B cell (primary cell): ENCODE measurements around the gene PCSK7. TPM values are rescaled to one million over a fixed set of nuclear protein-coding genes. Genes with fewer than 3 reads are reported as not detected.

Source experiments
- ATAC-seq: fragments of 200-7000 bp; cut with Tn5 transposase; one replicate; pipeline ENCODE4 v1.10.0; 2021; ENCODE audit warnings: low read depth, mild to moderate bottlenecking, moderate number of reproducible peaks, moderate library complexity
- CTCF ChIA-PET: fragments of 350-600 bp; sonication (Branson Sonifier 250); formaldehyde crosslinking; loops from one replicate; lab custom pipeline; 2021; ENCODE audit warnings: antibody characterized with exemption, inconsistent platforms; lab: Charles Lee
- POLR2A ChIA-PET: fragments of 350-600 bp; sonication (Branson Sonifier 250); formaldehyde crosslinking; loops from one replicate; lab custom pipeline; 2021; ENCODE audit warnings: antibody characterized with exemption; lab: Charles Lee
- DNase-seq: peaks from one replicate; pipeline ENCODE4 v3.0.0; 2013
- H2AFZ ChIP-seq: 2 replicates; pipeline ENCODE4 v1.6.1; 2012; ENCODE audit warnings: mild to moderate bottlenecking, low read depth, low read length; ENCODE audit not compliant: insufficient read depth, poor library complexity, severe bottlenecking
- H3K27ac ChIP-seq, 2 donors: 1 replicate in 1 of 2; 2 replicates in 1 of 2; pipeline ENCODE4 v1.5.1; 2012 to 2013; ENCODE audit warnings: low read length in 2 of 2, mild to moderate bottlenecking in 2 of 2, moderate library complexity in 1 of 2
- H3K27me3 ChIP-seq, 4 experiments: fragments of 200-600 bp in 1 of 4; sonication (generic) in 1 of 4; replicated peaks in 1 of 4; 1 replicate in 2 of 4; 2 replicates in 2 of 4; pipeline versions ENCODE4 v1.6.1 to v1.7.0; 2013 to 2016; ENCODE audit warnings: low read length in 3 of 4, mild to moderate bottlenecking in 2 of 4, mixed read lengths in 1 of 4, moderate library complexity in 1 of 4; ENCODE audit not compliant: insufficient read depth in 4 of 4, control insufficient read depth in 3 of 4; ENCODE audit errors: control extremely low read depth in 1 of 4
- H3K36me3 ChIP-seq, 2 experiments: replicated peaks in 1 of 2; 1 replicate in 1 of 2; 2 replicates in 1 of 2; pipeline versions ENCODE4 v1.6.1 to v1.7.1; 2013; ENCODE audit warnings: low read length in 1 of 2; ENCODE audit not compliant: insufficient read depth in 2 of 2, control insufficient read depth in 1 of 2; ENCODE audit errors: control extremely low read depth in 1 of 2, extremely low read depth in 1 of 2
- H3K4me1 ChIP-seq, 2 donors: fragments of 200-600 bp in 1 of 2; sonication (generic) in 1 of 2; 1 replicate in 1 of 2; 2 replicates in 1 of 2; pipeline versions ENCODE4 v1.5.1 to v1.6.1; 2013 to 2017; ENCODE audit warnings: low read length in 2 of 2; ENCODE audit not compliant: control insufficient read depth in 2 of 2, insufficient read depth in 2 of 2
- H3K4me2 ChIP-seq: replicated peaks from 2 replicates; pipeline ENCODE3; 2012; ENCODE audit warnings: mild to moderate bottlenecking, low read depth, low read length; ENCODE audit not compliant: poor library complexity, severe bottlenecking
- H3K4me3 ChIP-seq, 5 experiments: fragments of 200-600 bp in 1 of 5; sonication (generic) in 1 of 5; 1 replicate in 3 of 5; 2 replicates in 2 of 5; pipeline versions ENCODE4 v1.5.1 to v1.7.0; 2011 to 2016; ENCODE audit warnings: low read length in 4 of 5, mild to moderate bottlenecking in 4 of 5, low read depth in 2 of 5, control low read depth in 1 of 5, moderate library complexity in 1 of 5; ENCODE audit not compliant: insufficient read depth in 1 of 5; ENCODE audit errors: control extremely low read depth in 1 of 5, extremely low read depth in 1 of 5
- H3K79me2 ChIP-seq: fragments of 200-600 bp; sonication (generic); one replicate; pipeline ENCODE4 v1.6.0; 2016; ENCODE audit warnings: low read length; ENCODE audit not compliant: control insufficient read depth, insufficient read depth
- H3K9ac ChIP-seq: fragments of 200-600 bp; sonication (generic); 2 replicates; pipeline ENCODE4 v1.6.1; 2017; ENCODE audit warnings: mild to moderate bottlenecking, low read length, moderate library complexity
- H3K9me3 ChIP-seq, 3 donors: one replicate each; pipeline versions ENCODE4 v1.6.1 to v1.7.1; 2013; ENCODE audit warnings: low read length in 2 of 3; ENCODE audit not compliant: control insufficient read depth in 2 of 3, insufficient read depth in 1 of 3; ENCODE audit errors: control extremely low read depth in 1 of 3
- H4K20me1 ChIP-seq: 2 replicates; pipeline ENCODE4 v1.6.0; 2012; ENCODE audit warnings: mild to moderate bottlenecking, low read length; ENCODE audit not compliant: insufficient read depth, control insufficient read depth, poor library complexity, severe bottlenecking
- H3K27ac Mint-ChIP-seq: one replicate; pipeline ENCODE4 v1.8.0; 2021; ENCODE audit warnings: mixed read lengths
- H3K27me3 Mint-ChIP-seq: one replicate; pipeline ENCODE4 v1.8.0; 2021; ENCODE audit warnings: mixed read lengths
- H3K4me1 Mint-ChIP-seq: one replicate; pipeline ENCODE4 v1.8.0; 2021; ENCODE audit warnings: mixed read lengths
- H3K4me3 Mint-ChIP-seq: one replicate; pipeline ENCODE4 v1.8.0; 2021; ENCODE audit warnings: mixed read lengths
- H3K9me3 Mint-ChIP-seq: one replicate; pipeline ENCODE4 v1.8.0; 2022; ENCODE audit warnings: mixed read lengths; ENCODE audit not compliant: insufficient read depth
- CTCF ChIP-seq: fragments of 200-600 bp; IDR thresholded peaks from one replicate; pipeline ENCODE4 v1.8.0; 2022; ENCODE audit warnings: antibody characterized with exemption, mild to moderate bottlenecking
- EZH2 ChIP-seq: IDR thresholded peaks from 2 replicates; pipeline ENCODE4 v1.6.1; 2012; ENCODE audit warnings: borderline replicate concordance, low read depth, mild to moderate bottlenecking, moderate library complexity, low read length; ENCODE audit not compliant: insufficient read depth, poor library complexity, severe bottlenecking
- WGBS: methylation state at CpG from one replicate; pipeline ENCODE4 v1.1.5; 2013; ENCODE audit warnings: missing lambda C conversion rate; ENCODE audit not compliant: insufficient coverage; 5-methylcytosine and 5-hydroxymethylcytosine counted together
- intact Hi-C: fragments of 100-400 bp; cut with micrococcal nuclease; formaldehyde crosslinking; loops from one replicate; pipeline ENCODE4 v1.10.0; 2022
- polyA plus RNA-seq: library from polyadenylated mRNA; depleted of rRNA; stranded (reverse); fragments of >200 nt; gene quantifications from 2 replicates; pipeline ENCODE4 v1.2.3, GENCODE V29; 2012
- total RNA-seq, 2 donors: library from RNA; stranded (reverse); fragments of 120-200 nt in 1 of 2; gene quantifications; 1 replicate in 1 of 2; 2 replicates in 1 of 2; pipeline versions ENCODE4 v1.2.3 to v1.2.4, GENCODE V29; 2013 to 2022

PCSK7 gene
- total and polyA plus RNA-seq, 2 donors (not counting 1 experiment from before 2014, with no cell fraction given) = 203 to 283 TPM

DNA sequence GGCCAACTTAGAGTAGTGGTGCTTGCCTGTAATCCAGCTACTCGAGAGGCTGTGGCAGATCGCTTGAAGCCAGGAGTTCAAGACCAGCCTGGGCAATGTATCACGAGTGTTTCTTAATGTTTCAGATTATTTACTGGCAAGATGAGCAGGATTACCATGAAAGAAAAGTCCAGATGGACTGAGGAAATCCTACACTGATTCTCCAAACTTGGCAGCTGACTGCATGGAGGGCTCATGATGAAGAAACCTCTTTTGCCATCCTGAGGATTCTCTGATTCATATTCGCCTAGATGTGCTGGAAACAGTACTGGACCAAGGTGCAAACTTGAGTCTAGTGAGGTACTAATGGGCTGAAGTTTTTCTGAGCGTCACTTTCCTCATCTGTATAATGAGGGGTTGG is 56.1 kb downstream of the PCSK7 start:
- peaks cover 17 to 24% of the 10 kb centered on the region in 2 donors for H3K4me1 ChIP-seq
- WGBS = 100% methylated on average over 5 of the region's 5 CpGs
- H3K4me2 ChIP-seq = no peak overlapping the region
- Mint-ChIP-seq H3K4me3 (no peak overlapping the region), H3K27me3 (no peaks in the 10 kb centered on the region), H3K4me1 (peaks cover 24% of the 10 kb centered on the region), H3K27ac (peak overlapping the region; percentile 17), H3K9me3 (no peaks in the 10 kb centered on the region)
- ChIA-PET POLR2A (interaction anchor here (0.5 to 1.2 kb wide), 2 partner anchors 10 to 51 kb away, joined by 3 to 7 read pairs; no protein-coding TSS in a partner anchor), CTCF (interaction anchor here (1.1 to 14.8 kb wide), 3 partner anchors 9 to 48 kb away, joined by 4 to 309 read pairs (median 4); partner anchors contain the start of genes PCSK7 and RNF214)
- H3K4me3 ChIP-seq = no peak overlapping the region
- ATAC-seq (no peak), DNase-seq (no peak)
- no peaks in the 10 kb centered on the region for H3K27me3 ChIP-seq
- H3K9ac ChIP-seq = no peak overlapping the region
- peaks cover 0 to 11% of the 10 kb centered on the region in 2 experiments for H3K36me3 ChIP-seq
- intact Hi-C loops = no loop called here
- H2AFZ ChIP-seq = no peak overlapping the region
- no peaks in the 10 kb centered on the region for H4K20me1 ChIP-seq
- H3K79me2 ChIP-seq = peaks cover 16% of the 10 kb centered on the region
- no peaks in the 10 kb centered on the region for H3K9me3 ChIP-seq
- no peak overlapping the region for H3K27ac ChIP-seq
- no peak for TF ChIP-seq EZH2
- TF ChIP-seq CTCF = no peak

GRCh38 chr11:117175104-117175503 is 56.8 kb downstream of the PCSK7 start:
- Histone ChIP-seq H3K4me2 (no peak overlapping the region), H3K36me3 (peaks cover 0 to 12% of the 10 kb centered on the region in 2 experiments), H3K4me3 (no peak overlapping the region), H3K9ac (no peak overlapping the region), H2AFZ (no peak overlapping the region), H3K9me3 (no peaks in the 10 kb centered on the region), H3K4me1 (peaks cover 11 to 17% of the 10 kb centered on the region in 2 donors), H3K27ac (peak overlapping the region in 1 of 2 donors; percentile 16), H4K20me1 (no peaks in the 10 kb centered on the region), H3K27me3 (no peaks in the 10 kb centered on the region), H3K79me2 (peaks cover 9% of the 10 kb centered on the region)
- Mint-ChIP-seq H3K27me3 (no peaks in the 10 kb centered on the region), H3K4me3 (no peak overlapping the region), H3K4me1 (peaks cover 19% of the 10 kb centered on the region), H3K27ac (no peak overlapping the region), H3K9me3 (no peaks in the 10 kb centered on the region)
- TF ChIP-seq EZH2 = no peak
- no peak for TF ChIP-seq CTCF
- DNase-seq (no peak), ATAC-seq (no peak)
- CTCF ChIA-PET = interaction anchor here (0.6 to 14.8 kb wide), 4 partner anchors 9 to 70 kb away, joined by 3 to 309 read pairs (median 4); partner anchors contain the start of genes PCSK7 and RNF214
- POLR2A ChIA-PET = interaction anchor here (1.2 kb wide), 1 partner anchor 52 kb away, joined by 3 read pairs; no protein-coding TSS in a partner anchor
- intact Hi-C loops = no loop called here
- WGBS = 92% methylated on average over 7 of the region's 7 CpGs
